Subcutaneous preadipocyte (primary cell): Measurements from ENCODE around the gene KRT35. TPM values are rescaled to one million over a fixed set of nuclear protein-coding genes. Genes with fewer than 3 reads are reported as not detected.

Experiments
- small RNA-seq: library from RNA; depleted of rRNA; stranded (forward); fragments of <200 nt; gene quantifications from one replicate; pipeline ENCODE3, GENCODE V24; 2012
- total RNA-seq: library from RNA; depleted of rRNA; stranded (reverse); fragments of >200 nt; gene quantifications from 2 replicates; pipeline ENCODE4 v1.2.3, GENCODE V29; 2012

The KRT35 gene
- total RNA-seq: not detected in 2 replicates

DNA sequence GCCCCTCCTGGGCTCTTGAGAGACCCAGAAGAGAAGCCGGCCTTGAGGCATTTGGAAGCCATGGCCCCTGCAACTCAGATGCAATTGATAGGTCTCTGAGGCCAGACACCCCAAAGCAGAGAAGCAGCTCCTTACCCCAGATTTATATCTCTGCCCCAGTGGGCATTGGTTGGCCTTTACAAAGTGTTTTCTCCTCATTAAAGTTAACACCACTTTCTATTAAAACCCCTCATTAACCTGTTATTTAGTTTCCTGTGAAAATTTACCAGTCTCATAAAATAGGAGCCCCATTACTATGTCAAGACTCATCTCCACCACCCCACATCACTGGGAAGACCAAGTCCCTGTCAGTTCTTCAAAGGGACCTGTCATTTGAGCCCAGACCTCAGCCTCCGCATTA lies at the start of gene KRT35:
Gene KRT35, minus strand, starts transcription at position 116 of the 400 bp plus-strand sequence. Its CDS starts 54 bp downstream, at position 62.

GRCh38 chr17:41518789-41519449 lies 38.0 kb upstream of the KRT35 start, which contains the start of gene KRT15:
TSS of gene KRT15 (minus strand) at chr17:41518890. CDS start at chr17:41518827, 63 bp downstream.

DNA sequence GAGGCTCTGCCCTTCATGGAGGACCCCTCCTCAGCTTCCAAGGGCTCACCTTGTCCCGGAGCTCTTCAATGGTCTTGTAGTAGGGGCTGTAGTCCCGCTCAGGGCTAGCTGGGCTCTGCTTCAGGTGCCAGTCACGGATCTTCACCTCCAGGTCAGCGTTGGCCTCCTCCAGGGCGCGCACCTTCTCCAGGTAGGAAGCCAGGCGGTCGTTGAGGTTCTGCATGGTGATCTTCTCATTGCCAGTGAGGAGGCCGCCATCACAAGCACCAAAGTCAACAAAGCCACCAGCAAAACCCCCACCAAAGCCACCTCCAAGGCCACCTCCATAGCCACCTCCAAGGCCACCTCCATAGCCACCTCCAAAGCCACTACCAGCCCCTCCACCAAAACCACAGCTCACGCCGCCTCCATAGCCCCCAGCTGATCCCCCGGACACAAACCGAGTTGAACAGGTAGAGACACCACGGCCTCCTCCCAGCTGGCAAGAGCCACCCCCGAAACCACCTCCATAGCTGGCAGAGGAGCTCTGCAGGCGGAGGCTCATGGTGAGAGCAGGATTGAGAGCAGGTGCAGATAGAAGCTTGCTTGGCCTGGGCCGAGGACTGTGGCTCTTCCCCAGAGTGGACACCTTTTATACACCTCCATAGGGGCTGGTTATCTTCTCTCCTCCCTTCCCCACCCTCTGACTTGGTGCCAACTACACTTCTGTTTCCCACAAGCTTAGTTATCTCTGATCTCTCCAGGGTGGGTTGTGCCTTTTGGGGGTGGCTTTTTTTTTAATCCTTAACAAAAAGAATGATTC lies 24.3 kb upstream of the KRT35 start, which contains the start of gene KRT13:
Gene KRT13, minus strand, starts transcription at position 606 of the 802 bp plus-strand sequence. Its CDS starts 62 bp downstream, at position 544.

GRCh38 chr17:41489531-41489930 lies 8.6 kb upstream of the KRT35 start, which contains the start of gene KRT36:
TSS of gene KRT36 (minus strand) at chr17:41489910. CDS start at chr17:41489864, 46 bp downstream.

DNA sequence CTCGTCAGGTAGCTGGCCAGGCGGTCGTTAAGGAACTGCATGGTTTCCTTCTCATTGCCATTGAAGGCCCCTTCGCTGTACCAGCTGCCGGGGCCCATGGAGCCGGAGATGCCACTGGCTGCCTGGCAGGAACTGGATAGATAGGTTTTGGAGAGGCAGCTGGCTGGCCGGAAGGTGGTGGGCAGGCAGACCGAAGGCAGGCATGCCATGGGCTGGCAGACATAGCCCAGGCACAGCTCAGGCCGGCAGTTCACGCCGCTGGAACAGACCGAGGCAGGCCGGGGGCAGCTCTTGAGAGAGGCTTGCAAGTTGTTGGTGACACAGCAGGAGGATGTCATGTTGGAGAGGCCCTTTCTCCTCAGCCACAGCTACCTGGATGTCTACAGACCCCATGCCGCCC lies 14.0 kb downstream of the KRT35 start, which contains the start of gene KRT32:
Gene KRT32, minus strand, starts transcription at position 399 of the 400 bp plus-strand sequence. Its CDS starts 61 bp downstream, at position 338.

GRCh38 chr17:41440531-41441033 lies 40.4 kb downstream of the KRT35 start, which contains the start of gene KRT38:
TSS of gene KRT38 (minus strand) at chr17:41440983. CDS start at chr17:41440921, 62 bp downstream.

Small RNAs within 50 kb of the gene (small RNA-seq; reads per million reads assigned to genes)
- 5.0 reads per million, percentile 92 among the genes with 10 or more reads in this experiment for gene RNU2-32P

Other genes starting within 250 kb of the KRT35 start
- not detected in 2 replicates for gene KRTAP9-3, start 248.7 kb downstream of the KRT35 start, total RNA-seq
- not detected in 2 replicates for gene KRTAP9-8, start 243.2 kb downstream of the KRT35 start, total RNA-seq
- not detected in 2 replicates for gene KRTAP9-4, start 231.5 kb downstream of the KRT35 start, total RNA-seq
- gene KRTAP9-9, start 225.8 kb downstream of the KRT35 start, total RNA-seq: not detected in 2 replicates
- not detected in 2 replicates for gene KRTAP9-6, start 215.8 kb downstream of the KRT35 start, total RNA-seq
- gene KRTAP9-7, start 205.5 kb downstream of the KRT35 start, total RNA-seq: not detected in 2 replicates
- gene KRTAP29-1, start 178.3 kb downstream of the KRT35 start, total RNA-seq: not detected in 2 replicates
- gene KRTAP16-1, start 171.8 kb downstream of the KRT35 start, total RNA-seq: not detected in 2 replicates
- gene KRTAP17-1, start 165.4 kb downstream of the KRT35 start, total RNA-seq: not detected in 2 replicates
- gene KRT33A, start 130.3 kb downstream of the KRT35 start, total RNA-seq: not detected in 2 replicates
- not detected in 2 replicates for gene KRT33B, start 111.3 kb downstream of the KRT35 start, total RNA-seq
- 0.37 and 0.59 TPM in 2 replicates for gene KRT34, start 98.8 kb downstream of the KRT35 start, total RNA-seq
- not detected in 2 replicates for gene KRT31, start 83.5 kb downstream of the KRT35 start, total RNA-seq
- gene KRT37, start 56.6 kb downstream of the KRT35 start, total RNA-seq: not detected in 2 replicates
- gene KRT38, start 40.2 kb downstream of the KRT35 start, total RNA-seq: not detected in 2 replicates
- not detected in 2 replicates for gene KRT32, start 13.8 kb downstream of the KRT35 start, total RNA-seq
- not detected in 2 replicates for gene KRT36, start 8.8 kb upstream of the KRT35 start, total RNA-seq
- not detected in 2 replicates for gene KRT13, start 24.5 kb upstream of the KRT35 start, total RNA-seq
- 0.78 TPM in 1 of 2 replicates, not detected in the other for gene KRT15, start 37.7 kb upstream of the KRT35 start, total RNA-seq
- gene KRT19, start 47.2 kb upstream of the KRT35 start, total RNA-seq: 3.7 and 12.5 TPM in 2 replicates
- gene KRT9, start 90.9 kb upstream of the KRT35 start, total RNA-seq: not detected in 2 replicates
- gene KRT14, start 105.7 kb upstream of the KRT35 start, total RNA-seq: 0.59 TPM in 1 of 2 replicates, not detected in the other
- gene KRT16, start 131.6 kb upstream of the KRT35 start, total RNA-seq: not detected in 2 replicates
- 1.2 and 1.8 TPM in 2 replicates for gene KRT17, start 143.4 kb upstream of the KRT35 start, total RNA-seq
- 55.1 and 55.7 TPM in 2 replicates for gene EIF1, start 207.7 kb upstream of the KRT35 start, total RNA-seq
- not detected in 2 replicates for gene GAST, start 231.2 kb upstream of the KRT35 start, total RNA-seq